Testis (tissue), 2 donors: Measurements from ENCODE around the gene ICAM5.

Experiments
- POLR2A ChIP-seq: fragments of 450-650 bp; IDR thresholded peaks from one replicate; pipeline ENCODE4 v1.6.1; 2017; ENCODE audit warnings: antibody characterized with exemption, mild to moderate bottlenecking, moderate library complexity
- TF ChIP-seq, protein P1 (sequence below), 3 experiments: fragments of 450-650 bp in 2 of 3; fragments of 200-600 bp in 1 of 3; sonication (generic) in 1 of 3; IDR thresholded peaks; one replicate each; pipeline ENCODE4 v1.5.1; 2016 to 2019; ENCODE audit warnings: antibody characterized with exemption in 3 of 3, mild to moderate bottlenecking in 2 of 3, moderate library complexity in 1 of 3

DNA sequence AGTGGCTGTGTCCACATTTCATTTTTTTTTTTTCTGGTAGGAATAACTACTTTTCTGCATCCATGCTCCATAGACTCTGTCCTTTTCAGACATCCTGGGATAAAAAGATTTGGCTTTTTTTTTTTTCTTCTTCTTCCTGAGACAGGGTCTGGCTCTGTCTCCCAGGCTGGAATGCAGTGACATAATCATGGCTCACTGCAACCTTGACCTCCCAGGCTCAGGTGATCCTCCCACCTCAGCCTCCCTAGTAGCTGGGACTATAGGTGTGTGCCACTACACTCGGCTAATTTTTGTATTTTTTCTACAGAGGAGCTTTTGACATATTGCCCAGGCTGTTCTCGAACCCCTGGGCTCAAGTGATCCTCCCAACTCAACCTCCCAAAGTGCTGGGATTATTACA lies 53.7 kb downstream of the ICAM5 start:
- TF ChIP-seq, protein P1, sequence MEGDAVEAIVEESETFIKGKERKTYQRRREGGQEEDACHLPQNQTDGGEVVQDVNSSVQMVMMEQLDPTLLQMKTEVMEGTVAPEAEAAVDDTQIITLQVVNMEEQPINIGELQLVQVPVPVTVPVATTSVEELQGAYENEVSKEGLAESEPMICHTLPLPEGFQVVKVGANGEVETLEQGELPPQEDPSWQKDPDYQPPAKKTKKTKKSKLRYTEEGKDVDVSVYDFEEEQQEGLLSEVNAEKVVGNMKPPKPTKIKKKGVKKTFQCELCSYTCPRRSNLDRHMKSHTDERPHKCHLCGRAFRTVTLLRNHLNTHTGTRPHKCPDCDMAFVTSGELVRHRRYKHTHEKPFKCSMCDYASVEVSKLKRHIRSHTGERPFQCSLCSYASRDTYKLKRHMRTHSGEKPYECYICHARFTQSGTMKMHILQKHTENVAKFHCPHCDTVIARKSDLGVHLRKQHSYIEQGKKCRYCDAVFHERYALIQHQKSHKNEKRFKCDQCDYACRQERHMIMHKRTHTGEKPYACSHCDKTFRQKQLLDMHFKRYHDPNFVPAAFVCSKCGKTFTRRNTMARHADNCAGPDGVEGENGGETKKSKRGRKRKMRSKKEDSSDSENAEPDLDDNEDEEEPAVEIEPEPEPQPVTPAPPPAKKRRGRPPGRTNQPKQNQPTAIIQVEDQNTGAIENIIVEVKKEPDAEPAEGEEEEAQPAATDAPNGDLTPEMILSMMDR (IDR thresholded peaks at IDR 0.05) = no peak
- TF ChIP-seq POLR2A = no peak
